Osteocyte (in vitro differentiated cells): Measurements from ENCODE around the gene DAB2IP. TPM values are rescaled to one million over a fixed set of nuclear protein-coding genes. Genes with fewer than 3 reads are reported as not detected.

Source experiments
- DNase-seq: peaks from one replicate; pipeline ENCODE4 v3.0.0; 2021; ENCODE audit warnings: mixed read lengths; ENCODE audit not compliant: unreplicated experiment; ENCODE audit errors: extremely low spot score
- H3K27ac Mint-ChIP-seq: one replicate; pipeline ENCODE4 v1.8.0; 2021; ENCODE audit warnings: mild to moderate bottlenecking, mixed read lengths; ENCODE audit not compliant: unreplicated experiment
- H3K27me3 Mint-ChIP-seq: one replicate; pipeline ENCODE4 v1.8.0; 2021; ENCODE audit warnings: mixed read lengths; ENCODE audit not compliant: unreplicated experiment
- H3K36me3 Mint-ChIP-seq: one replicate; pipeline ENCODE4 v1.8.0; 2021; ENCODE audit warnings: mixed read lengths; ENCODE audit not compliant: unreplicated experiment
- H3K4me1 Mint-ChIP-seq: one replicate; pipeline ENCODE4 v1.8.0; 2021; ENCODE audit warnings: mixed read lengths; ENCODE audit not compliant: unreplicated experiment
- H3K4me3 Mint-ChIP-seq: one replicate; pipeline ENCODE4 v1.8.0; 2021; ENCODE audit warnings: mild to moderate bottlenecking, moderate library complexity, mixed read lengths; ENCODE audit not compliant: unreplicated experiment
- H3K9me3 Mint-ChIP-seq: one replicate; pipeline ENCODE4 v1.8.0; 2021; ENCODE audit warnings: mixed read lengths; ENCODE audit not compliant: unreplicated experiment
- CTCF ChIP-seq: fragments of 200-600 bp; sonication (generic); IDR thresholded peaks from 2 replicates; pipeline ENCODE4 v1.5.0; 2021; ENCODE audit warnings: antibody characterized with exemption, mild to moderate bottlenecking, moderate library complexity
- total RNA-seq: library from RNA; stranded (reverse); gene quantifications from 2 replicates; pipeline ENCODE4 v1.2.1, GENCODE V29; 2021

Gene DAB2IP
- total RNA-seq, 1 donor from 2014 or later = 43.6 TPM

GRCh38 chr9:121779381-121780117 lies 128.1 kb downstream of the DAB2IP start:
- peaks cover 17% of the 10 kb centered on the region for H3K9me3 Mint-ChIP-seq
- H3K4me1 Mint-ChIP-seq = peaks cover 30% of the 10 kb centered on the region
- no peaks in the 10 kb centered on the region for H3K27me3 Mint-ChIP-seq
- no peak for TF ChIP-seq CTCF
- DNase-seq = no peak
- H3K27ac Mint-ChIP-seq = peak overlapping the region; percentile 6
- H3K36me3 Mint-ChIP-seq = peaks cover 56% of the 10 kb centered on the region
- no peak overlapping the region for H3K4me3 Mint-ChIP-seq

GRCh38 chr9:121780177-121781040 lies 129.0 kb downstream of the DAB2IP start:
- no peak for TF ChIP-seq CTCF
- Mint-ChIP-seq H3K4me1 (peaks cover 35% of the 10 kb centered on the region), H3K27ac (peak overlapping the region; percentile 42), H3K27me3 (no peaks in the 10 kb centered on the region), H3K9me3 (peaks cover 17% of the 10 kb centered on the region), H3K36me3 (peaks cover 49% of the 10 kb centered on the region), H3K4me3 (no peak overlapping the region)
- peak; percentile 74 for DNase-seq

- DNase-seq = peak; percentile 66
- Mint-ChIP-seq H3K4me3 (no peak overlapping the region), H3K9me3 (peaks cover 17% of the 10 kb centered on the region), H3K27me3 (no peaks in the 10 kb centered on the region), H3K27ac (no peak overlapping the region), H3K36me3 (peaks cover 41% of the 10 kb centered on the region), H3K4me1 (peaks cover 37% of the 10 kb centered on the region)
- no peak for TF ChIP-seq CTCF
Measured at GRCh38 chr9:121781145-121781548, 129.7 kb downstream of the DAB2IP start.

GRCh38 chr9:121781701-121782464 lies 130.4 kb downstream of the DAB2IP start:
- no peak overlapping the region for H3K27ac Mint-ChIP-seq
- peaks cover 37% of the 10 kb centered on the region for H3K4me1 Mint-ChIP-seq
- H3K36me3 Mint-ChIP-seq = peaks cover 39% of the 10 kb centered on the region
- peak; percentile 73 for DNase-seq
- no peak overlapping the region for H3K4me3 Mint-ChIP-seq
- no peak for TF ChIP-seq CTCF
- H3K27me3 Mint-ChIP-seq = no peaks in the 10 kb centered on the region
- peaks cover 17% of the 10 kb centered on the region for H3K9me3 Mint-ChIP-seq
